HEK293 (cell line): Measurements from ENCODE around the gene HOXA3.

Source experiments
- CTCF ChIA-PET: fragments of 350-600 bp; formaldehyde crosslinking; extraction: SDS; loops from one replicate; lab custom pipeline; 2021; ENCODE audit warnings: antibody characterized with exemption; lab: Yijun Ruan, JAX
- POLR2A ChIA-PET: fragments of 300-600 bp; formaldehyde crosslinking; extraction: SDS; loops from one replicate; lab custom pipeline; 2020; ENCODE audit warnings: antibody characterized with exemption, inconsistent platforms; lab: Yijun Ruan, JAX
- H3K27ac ChIP-seq: fragments of 200-500 bp; sonication (Bioruptor generic); 2 replicates; pipeline ENCODE4 v1.5.1; 2014; ENCODE audit warnings: low read depth, low read length, control low read depth, inconsistent platforms; ENCODE audit errors: extremely low read depth
- H3K36me3 ChIP-seq, 2 experiments: fragments of 200-500 bp in 1 of 2; sonication (Bioruptor generic) in 1 of 2; 1 replicate in 1 of 2; 2 replicates in 1 of 2; pipeline ENCODE4 v1.5.1; 2014 to 2017; ENCODE audit warnings: inconsistent platforms in 2 of 2, low read length in 2 of 2; ENCODE audit not compliant: control insufficient read depth in 2 of 2, insufficient read depth in 1 of 2
- H3K4me1 ChIP-seq: fragments of 200-500 bp; sonication (Bioruptor generic); 2 replicates; pipeline ENCODE4 v1.5.1; 2014; ENCODE audit warnings: mild to moderate bottlenecking, low read length, inconsistent platforms; ENCODE audit not compliant: control insufficient read depth, insufficient read depth
- H3K4me3 ChIP-seq: 2 replicates; pipeline ENCODE4 v1.5.1; 2011; ENCODE audit warnings: low read depth, mild to moderate bottlenecking, control low read depth, low read length, moderate library complexity
- H3K9me3 ChIP-seq: fragments of 200-500 bp; sonication (Bioruptor generic); 2 replicates; pipeline ENCODE4 v1.5.1; 2014; ENCODE audit warnings: low read depth, low read length, inconsistent platforms; ENCODE audit not compliant: control insufficient read depth, insufficient read depth
- IKZF3 ChIP-seq: fragments of 450-650 bp; IDR thresholded peaks from 2 replicates; pipeline ENCODE4 v1.5.0; 2018; ENCODE audit warnings: missing biosample characterization, mild to moderate bottlenecking, missing genetic modification characterization, moderate library complexity
- MYNN ChIP-seq: fragments of 450-650 bp; formaldehyde crosslinking; IDR thresholded peaks from 2 replicates; pipeline ENCODE4 v1.5.1; 2016; ENCODE audit warnings: missing biosample characterization, missing genetic modification characterization, borderline replicate concordance
- PRDM1 ChIP-seq: fragments of 450-650 bp; formaldehyde crosslinking; IDR thresholded peaks from 2 replicates; pipeline ENCODE4; 2016; ENCODE audit warnings: missing biosample characterization, missing genetic modification characterization
- RBAK ChIP-seq: fragments of 450-650 bp; formaldehyde crosslinking; IDR thresholded peaks from 2 replicates; pipeline ENCODE4 v1.5.1; 2016; ENCODE audit warnings: missing biosample characterization, missing genetic modification characterization
- REPIN1 ChIP-seq: fragments of 450-650 bp; formaldehyde crosslinking; IDR thresholded peaks from 2 replicates; pipeline ENCODE4 v1.5.1; 2017; ENCODE audit warnings: missing biosample characterization, missing genetic modification characterization, low read depth
- SCRT2 ChIP-seq: fragments of 450-650 bp; formaldehyde crosslinking; IDR thresholded peaks from 2 replicates; pipeline ENCODE4 v1.5.1; 2016; ENCODE audit warnings: missing biosample characterization, missing genetic modification characterization
- WT1 ChIP-seq: fragments of 450-650 bp; formaldehyde crosslinking; IDR thresholded peaks from 2 replicates; pipeline ENCODE4 v1.5.1; 2016; ENCODE audit warnings: missing biosample characterization, missing genetic modification characterization
- ZBTB6 ChIP-seq: fragments of 450-650 bp; formaldehyde crosslinking; IDR thresholded peaks from 2 replicates; pipeline ENCODE4 v1.5.1; 2017; ENCODE audit warnings: missing biosample characterization, missing genetic modification characterization
- ZNF112 ChIP-seq: fragments of 450-650 bp; formaldehyde crosslinking; IDR thresholded peaks from 2 replicates; pipeline ENCODE4 v1.5.0; 2017; ENCODE audit warnings: missing biosample characterization, missing genetic modification characterization
- ZNF140 ChIP-seq: fragments of 450-650 bp; formaldehyde crosslinking; IDR thresholded peaks from 2 replicates; pipeline ENCODE4 v1.5.1; 2016; ENCODE audit warnings: missing biosample characterization, missing genetic modification characterization
- ZNF211 ChIP-seq: fragments of 450-650 bp; formaldehyde crosslinking; IDR thresholded peaks from 2 replicates; pipeline ENCODE4 v1.5.1; 2016; ENCODE audit warnings: low read depth, missing biosample characterization, missing genetic modification characterization
- ZNF248 ChIP-seq: fragments of 450-650 bp; formaldehyde crosslinking; IDR thresholded peaks from 2 replicates; pipeline ENCODE4 v1.5.1; 2017; ENCODE audit warnings: missing biosample characterization, missing genetic modification characterization
- ZNF341 ChIP-seq: fragments of 450-650 bp; formaldehyde crosslinking; IDR thresholded peaks from 2 replicates; pipeline ENCODE4; 2016; ENCODE audit warnings: low read depth, missing biosample characterization, missing genetic modification characterization
- ZNF362 ChIP-seq: fragments of 450-650 bp; formaldehyde crosslinking; IDR thresholded peaks from 2 replicates; pipeline ENCODE4 v1.5.1; 2016; ENCODE audit warnings: missing biosample characterization, missing genetic modification characterization
- ZNF629 ChIP-seq: fragments of 450-650 bp; formaldehyde crosslinking; IDR thresholded peaks from 2 replicates; pipeline ENCODE4 v1.5.1; 2017; ENCODE audit warnings: missing biosample characterization, missing genetic modification characterization
- ZNF645 ChIP-seq: fragments of 450-650 bp; formaldehyde crosslinking; IDR thresholded peaks from 2 replicates; pipeline ENCODE4; 2016; ENCODE audit warnings: missing biosample characterization, missing genetic modification characterization
- ZNF658 ChIP-seq: fragments of 450-650 bp; formaldehyde crosslinking; IDR thresholded peaks from 2 replicates; pipeline ENCODE4; 2016; ENCODE audit warnings: missing biosample characterization, missing genetic modification characterization
- ZNF660 ChIP-seq: fragments of 450-650 bp; IDR thresholded peaks from 2 replicates; pipeline ENCODE4 v1.5.1; 2018; ENCODE audit warnings: missing biosample characterization, mild to moderate bottlenecking, missing genetic modification characterization
- ZNF670 ChIP-seq: fragments of 450-650 bp; formaldehyde crosslinking; IDR thresholded peaks from 2 replicates; pipeline ENCODE4 v1.5.1; 2016; ENCODE audit warnings: missing biosample characterization, missing genetic modification characterization, low read depth
- ZNF677 ChIP-seq: fragments of 450-650 bp; IDR thresholded peaks from 2 replicates; pipeline ENCODE4 v1.5.0; 2018; ENCODE audit warnings: missing biosample characterization, mild to moderate bottlenecking, missing genetic modification characterization, moderate library complexity
- ZNF76 ChIP-seq: fragments of 450-650 bp; formaldehyde crosslinking; IDR thresholded peaks from 2 replicates; pipeline ENCODE4; 2016; ENCODE audit warnings: low read depth, missing biosample characterization, missing genetic modification characterization, borderline replicate concordance
- ZNF843 ChIP-seq: fragments of 450-650 bp; formaldehyde crosslinking; IDR thresholded peaks from 2 replicates; pipeline ENCODE4 v1.5.1; 2016; ENCODE audit warnings: missing biosample characterization, missing genetic modification characterization

HOXA3 gene

DNA sequence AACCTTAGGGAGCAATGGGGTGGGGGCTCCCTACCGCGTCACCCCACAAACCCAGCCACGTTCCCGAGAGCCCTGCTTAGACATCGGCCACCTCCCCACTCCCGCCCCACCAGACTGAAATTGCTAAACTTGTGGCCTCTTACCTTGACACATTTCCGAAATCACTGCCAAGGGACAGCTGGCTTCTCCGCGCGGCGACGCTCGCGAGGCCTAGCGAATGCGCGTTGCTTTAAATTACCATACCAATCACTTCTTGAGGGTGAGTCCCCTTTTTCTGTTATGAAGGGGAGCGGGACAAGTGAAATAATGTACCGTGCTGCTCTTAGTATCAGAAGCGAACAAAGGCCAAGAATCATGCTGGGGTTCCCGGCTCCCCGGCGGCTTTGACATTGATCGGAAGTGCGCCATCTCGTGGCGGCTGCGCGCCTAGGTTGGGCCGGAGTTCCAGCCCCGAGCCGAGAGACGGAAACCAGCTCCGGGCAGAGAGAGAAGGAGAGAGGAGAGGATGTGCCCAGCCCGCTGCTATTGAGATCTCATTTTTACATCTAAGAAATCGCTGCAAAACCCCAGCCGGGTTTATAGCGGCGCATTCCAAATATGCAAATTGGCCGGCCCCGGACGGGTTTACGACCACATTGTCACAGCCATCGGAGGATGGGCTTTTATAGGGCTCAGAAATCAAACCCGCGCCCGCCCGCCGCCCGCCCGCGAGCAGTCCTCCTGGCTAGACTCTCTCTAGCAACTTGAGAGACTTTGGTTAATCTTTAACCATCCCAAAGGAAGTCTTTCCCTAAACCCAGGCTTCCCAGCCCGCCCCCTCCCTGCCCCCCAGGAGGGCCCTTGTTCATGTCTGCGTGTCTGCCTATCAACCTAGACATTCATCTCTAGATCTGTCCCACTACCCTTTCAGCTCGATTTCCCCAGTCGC, 27.4 kb upstream of the HOXA3 start (continued):
- TF ChIP-seq ZNF677 (tag by site-specific recombination) (no peak), MYNN (tag by site-specific recombination) (peak; percentile 63), WT1 (tag by site-specific recombination) (no peak), ZNF140 (no peak), ZNF211 (tag by site-specific recombination) (no peak), RBAK (no peak), ZNF660 (tag by site-specific recombination) (peak; percentile 86), ZNF112 (tag by site-specific recombination) (no peak)
- TF ChIP-seq, all 188 proteins: peak for 37

- ChIA-PET CTCF (interaction anchor here (0.6 to 3.7 kb wide), 13 partner anchors 9 to 951 kb away, joined by 3 to 15 read pairs (median 4); no protein-coding TSS in a partner anchor), POLR2A (interaction anchor here (0.7 to 3.4 kb wide), 14 partner anchors 9 to 1317 kb away, joined by 4 to 62 read pairs (median 8); partner anchors contain the start of genes HOXA5, HOXA6, HOXA7 and HOXA9)
- H3K4me1 ChIP-seq, result peaks cover 37% of the 10 kb centered on the region
- TF ChIP-seq PRDM1 (tag by site-specific recombination) (peak; percentile 84), ZNF658 (no peak), ZNF645 (tag by site-specific recombination) (no peak), ZNF76 (tag by site-specific recombination) (peak; percentile 70), ZNF362 (tag by site-specific recombination) (0 out of 2 replicates have a peak, but pooled peaks have one; percentile 50)
- H3K27ac ChIP-seq, result peak overlapping the region; percentile 99
- peak overlapping the region; percentile 76 for H3K4me3 ChIP-seq
- peaks cover 0 to 10% of the 10 kb centered on the region in 2 experiments; a peak in 2 of 3 replicates for H3K36me3 ChIP-seq
- H3K9me3 ChIP-seq, result no peaks in the 10 kb centered on the region
These were observed 26.6 kb upstream of the HOXA3 start for GRCh38 chr7:27179030-27179429.

- ChIA-PET POLR2A (interaction anchor here (1.7 to 11.2 kb wide), 7 partner anchors 7 to 68 kb away, joined by 4 to 237 read pairs (median 11); partner anchors contain the start of genes HOXA11 and HOXA9), CTCF (interaction anchor here (1.3 to 3.7 kb wide), 6 partner anchors 8 to 17 kb away, joined by 3 to 15 read pairs (median 8); no protein-coding TSS in a partner anchor)
- peak; percentile 29 for TF ChIP-seq ZNF629
- TF ChIP-seq SCRT2 (tag by site-specific recombination), result peak; percentile 62
- TF ChIP-seq ZBTB6 (tag by site-specific recombination), result peak; percentile 76
- no peak for TF ChIP-seq ZNF248
- TF ChIP-seq ZNF341 (tag by site-specific recombination), result peak; percentile 40; the same call in 1 of the 2 replicates
- no peak for TF ChIP-seq ZNF843 (tag by site-specific recombination)
- no peak for TF ChIP-seq REPIN1 (tag by site-specific recombination)
- TF ChIP-seq IKZF3 (tag by site-specific recombination), result 0 out of 2 replicates have a peak, but pooled peaks have one; percentile 25
- no peak for TF ChIP-seq ZNF670 (tag by site-specific recombination)
- Histone ChIP-seq H3K9me3 (no peaks in the 10 kb centered on the region), H3K4me3 (peak overlapping the region; percentile 76), H3K27ac (peak overlapping the region; percentile 99), H3K4me1 (peaks cover 37% of the 10 kb centered on the region), H3K36me3 (peaks cover 0 to 10% of the 10 kb centered on the region in 2 experiments; a peak in 2 of 3 replicates)
These were observed 26.0 kb upstream of the HOXA3 start for GRCh38 chr7:27178366-27178765.
